Endodermal cell (in vitro differentiated cells): ENCODE results near the gene CMA1. TPM values are rescaled to one million over a fixed set of nuclear protein-coding genes. Genes with fewer than 3 reads are reported as not detected.

ENCODE experiments used
- DNase-seq: peaks from one replicate; pipeline ENCODE4 v3.0.0-alpha.2; 2017
- H3K27ac ChIP-seq: 2 replicates; pipeline ENCODE4 v1.5.1; 2013; ENCODE audit warnings: mild to moderate bottlenecking, low read depth, low read length, moderate library complexity
- H3K27me3 ChIP-seq: 2 replicates; pipeline ENCODE4 v1.6.1; 2013; ENCODE audit warnings: mild to moderate bottlenecking, low read length, moderate library complexity; ENCODE audit not compliant: insufficient read depth, control insufficient read depth, poor library complexity, severe bottlenecking
- H3K36me3 ChIP-seq: 2 replicates; pipeline ENCODE4 v1.7.0; 2013; ENCODE audit warnings: mild to moderate bottlenecking, low read length, moderate library complexity; ENCODE audit not compliant: control insufficient read depth, insufficient read depth
- H3K4me1 ChIP-seq: one replicate; pipeline ENCODE4 v1.7.0; 2013; ENCODE audit warnings: low read length; ENCODE audit not compliant: control insufficient read depth, insufficient read depth
- H3K4me3 ChIP-seq: 2 replicates; pipeline ENCODE4 v1.5.1; 2013; ENCODE audit warnings: mild to moderate bottlenecking, low read length, moderate library complexity
- H3K9ac ChIP-seq: 2 replicates; pipeline ENCODE4 v1.6.1; 2013; ENCODE audit warnings: mild to moderate bottlenecking, low read length, moderate library complexity; ENCODE audit not compliant: poor library complexity, severe bottlenecking; ENCODE audit errors: extremely low read depth
- H3K9me3 ChIP-seq: 2 replicates; pipeline ENCODE4 v1.6.1; 2013; ENCODE audit warnings: mild to moderate bottlenecking, low read length, moderate library complexity; ENCODE audit not compliant: control insufficient read depth
- H3K27ac Mint-ChIP-seq: 2 replicates; pipeline ENCODE4 v1.8.0; 2020; ENCODE audit warnings: mixed read lengths
- H3K27me3 Mint-ChIP-seq: 2 replicates; pipeline ENCODE4 v1.8.0; 2021; ENCODE audit warnings: mild to moderate bottlenecking, mixed read lengths; ENCODE audit not compliant: insufficient read depth
- H3K36me3 Mint-ChIP-seq: 2 replicates; pipeline ENCODE4 v1.8.0; 2020; ENCODE audit warnings: low read depth, mixed read lengths
- H3K4me1 Mint-ChIP-seq: 2 replicates; pipeline ENCODE4 v1.8.0; 2020; ENCODE audit warnings: mixed read lengths
- H3K4me3 Mint-ChIP-seq: 2 replicates; pipeline ENCODE4 v1.8.0; 2020; ENCODE audit warnings: mild to moderate bottlenecking, moderate library complexity, mixed read lengths
- H3K9me3 Mint-ChIP-seq: 2 replicates; pipeline ENCODE4 v1.8.0; 2020; ENCODE audit warnings: mild to moderate bottlenecking, mixed read lengths
- CTCF ChIP-seq: fragments of 200-600 bp; sonication (generic); conservative IDR thresholded peaks from 2 replicates; pipeline ENCODE4 v1.5.0; 2021; ENCODE audit warnings: antibody characterized with exemption, mild to moderate bottlenecking
- total RNA-seq, 2 donors: library from RNA; stranded (reverse); fragmentation: NEBNext Ultra II Directional in 1 of 2; extraction: Animal tissue kit (Norgen Biotek cat#: 25700) in 1 of 2; gene quantifications; 2 replicates in 1 of 2; 3 replicates in 1 of 2; pipeline ENCODE4 v1.2.1, GENCODE V29; 2021

CMA1 gene
- total RNA-seq, 2 donors from 2014 or later, result not detected

- Mint-ChIP-seq H3K27me3 (peaks cover 2% of the 10 kb centered on the region), H3K9me3 (peaks cover 42% of the 10 kb centered on the region), H3K36me3 (peaks cover 38% of the 10 kb centered on the region), H3K4me1 (no peaks in the 10 kb centered on the region), H3K27ac (no peak overlapping the region), H3K4me3 (no peak overlapping the region)
- Histone ChIP-seq H3K9ac (no peak overlapping the region), H3K27ac (no peak overlapping the region), H3K36me3 (peaks cover 9% of the 10 kb centered on the region), H3K4me3 (no peak overlapping the region), H3K27me3 (no peaks in the 10 kb centered on the region), H3K4me1 (no peaks in the 10 kb centered on the region), H3K9me3 (peaks cover 47% of the 10 kb centered on the region)
- no peak for TF ChIP-seq CTCF
- no peak for DNase-seq
Measured at GRCh38 chr14:24456980-24457379, 51.1 kb downstream of the CMA1 start.

Other genes with a start within 250 kb of the CMA1 start
- gene TGM1, start 245.1 kb downstream of the CMA1 start, total RNA-seq, result 1 to 10 TPM; 1.6 to 3.4 TPM
- 10 to 100 TPM; 20.2 to 20.5 TPM for gene RABGGTA, start 236.7 kb downstream of the CMA1 start, total RNA-seq
- 10 to 100 TPM; 21.2 to 22.5 TPM for gene DHRS1, start 208.5 kb downstream of the CMA1 start, total RNA-seq
- gene NOP9, start 208.4 kb downstream of the CMA1 start, total RNA-seq, result 10 to 100 TPM; 31.1 to 32.0 TPM
- 1 to 10 TPM in 1 of 2 donors, under 1 TPM in 1; 0.97 to 3.1 TPM for gene CIDEB, start 200.3 kb downstream of the CMA1 start, total RNA-seq
- 1 to 10 TPM; 7.4 to 9.5 TPM for gene LTB4R2, start 198.1 kb downstream of the CMA1 start, total RNA-seq
- 1 to 10 TPM; 6.4 to 6.6 TPM for gene LTB4R, start 196.8 kb downstream of the CMA1 start, total RNA-seq
- not detected for gene ADCY4, start 173.2 kb downstream of the CMA1 start, total RNA-seq
- not detected for gene RIPK3, start 168.3 kb downstream of the CMA1 start, total RNA-seq
- gene NFATC4, start 140.1 kb downstream of the CMA1 start, total RNA-seq, result 10 to 100 TPM; 24.8 to 34.1 TPM
- 10 to 100 TPM; 19.5 to 19.7 TPM for gene NYNRIN, start 109.3 kb downstream of the CMA1 start, total RNA-seq
- gene CBLN3, start 78.6 kb downstream of the CMA1 start, total RNA-seq, result 1 to 10 TPM; 2.1 to 2.4 TPM
- gene KHNYN, start 78.3 kb downstream of the CMA1 start, total RNA-seq, result 10 to 100 TPM; 46.2 to 46.6 TPM
- 10 to 100 TPM; 40.4 to 41.3 TPM for gene SDR39U1, start 65.5 kb downstream of the CMA1 start, total RNA-seq
- not detected for gene CTSG, start 68.0 kb upstream of the CMA1 start, total RNA-seq
- not detected for gene GZMH, start 101.4 kb upstream of the CMA1 start, total RNA-seq
- not detected for gene GZMB, start 125.9 kb upstream of the CMA1 start, total RNA-seq